Fibroblast of mammary gland (primary cell): ENCODE data around the gene NPTX1.

Source experiments
- DNase-seq: peaks from one replicate; pipeline ENCODE4 v3.0.0-alpha.2; 2010; ENCODE audit warnings: low read depth
- H3K4me3 ChIP-seq: 2 replicates; pipeline ENCODE4 v1.5.1; 2011; ENCODE audit warnings: low read depth, mild to moderate bottlenecking, low read length, moderate library complexity; ENCODE audit not compliant: control insufficient read depth
- CTCF ChIP-seq: conservative IDR thresholded peaks from 2 replicates; pipeline ENCODE4 v1.5.1; 2011; ENCODE audit warnings: low read depth, low read length, inconsistent platforms; ENCODE audit not compliant: control insufficient read depth, insufficient read depth

Gene NPTX1

GRCh38 chr17:80445007-80445725 is 31.2 kb downstream of the NPTX1 start:
- no peak for DNase-seq
- no peak for TF ChIP-seq CTCF
- no peak overlapping the region for H3K4me3 ChIP-seq

GRCh38 chr17:80444644-80444979 is 31.8 kb downstream of the NPTX1 start:
- no peak for DNase-seq

GRCh38 chr17:80443916-80444643 is 32.3 kb downstream of the NPTX1 start:
- TF ChIP-seq CTCF: no peak
- no peak overlapping the region for H3K4me3 ChIP-seq
- no peak for DNase-seq

More at GRCh38 chr17:80444644-80444979, 31.8 kb downstream of the NPTX1 start:
- no peak overlapping the region for H3K4me3 ChIP-seq
- TF ChIP-seq CTCF: no peak

- TF ChIP-seq CTCF: no peak
- DNase-seq: no peak
- H3K4me3 ChIP-seq: no peak overlapping the region
Measured at GRCh38 chr17:80443498-80443897, 32.9 kb downstream of the NPTX1 start.

- no peak for DNase-seq
- no peak for TF ChIP-seq CTCF
- no peak overlapping the region for H3K4me3 ChIP-seq
Measured at GRCh38 chr17:80442764-80443163, 33.6 kb downstream of the NPTX1 start.

GRCh38 chr17:80442323-80442659 is 34.1 kb downstream of the NPTX1 start:
- no peak for DNase-seq
- no peak for TF ChIP-seq CTCF
- H3K4me3 ChIP-seq: no peak overlapping the region
